Islet of Langerhans (tissue), 1 donor: ENCODE results near the gene NCKAP1.

Source experiments
- FAIRE-seq: peaks from one replicate; lab custom pipeline; 2011; peaks lifted over from hg19 to GRCh38; lab: Jason Lieb, UNC

The NCKAP1 gene

DNA sequence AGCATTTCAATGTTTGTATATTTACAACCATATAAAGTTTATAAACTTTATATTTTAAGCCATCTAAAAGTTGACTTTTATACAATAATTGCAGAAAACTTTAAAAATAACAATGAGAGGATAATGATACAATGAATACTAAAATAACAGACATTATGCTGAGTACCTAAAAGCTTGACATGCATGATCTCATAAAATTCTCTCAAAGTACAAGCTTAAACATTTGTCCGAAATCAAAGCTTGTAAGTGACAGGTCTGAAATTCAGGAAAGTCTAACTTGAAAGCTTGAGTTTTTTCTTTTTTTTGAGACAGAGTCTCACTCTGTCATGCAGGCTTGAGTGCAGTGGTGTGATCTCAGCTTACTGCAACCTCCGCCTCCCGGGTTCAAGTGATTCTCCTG lies 87.7 kb downstream of the NCKAP1 start:
- FAIRE-seq, result no peak

DNA sequence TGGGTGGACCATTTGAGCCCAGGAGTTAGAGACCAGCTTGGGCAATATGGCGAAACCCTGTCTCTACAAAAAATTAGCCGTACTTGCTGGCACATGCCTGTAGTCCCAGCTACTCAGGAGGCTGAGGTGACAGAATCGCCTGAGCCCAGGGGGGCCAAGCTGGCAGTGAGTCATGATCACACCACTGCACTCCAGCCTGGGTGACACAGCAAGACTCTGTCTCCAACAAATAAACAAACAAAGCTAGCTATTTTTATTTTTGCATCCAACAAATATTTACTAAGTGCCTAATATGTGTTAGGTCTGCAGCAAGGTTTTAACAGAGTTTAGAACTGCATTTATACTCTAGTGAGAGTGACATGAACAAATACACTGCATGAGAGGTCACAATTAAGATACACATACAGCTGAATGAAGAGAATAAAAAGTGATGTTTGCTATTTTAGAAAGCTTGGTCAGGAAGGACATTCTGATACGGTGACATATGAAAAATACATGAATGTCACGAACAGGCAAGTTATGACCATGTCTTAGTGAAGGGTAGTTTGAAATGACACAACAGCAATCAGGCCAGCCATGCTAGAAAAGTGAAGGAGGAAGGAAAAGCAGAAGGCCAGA lies 88.6 kb downstream of the NCKAP1 start:
- FAIRE-seq, result peak; percentile 79

DNA sequence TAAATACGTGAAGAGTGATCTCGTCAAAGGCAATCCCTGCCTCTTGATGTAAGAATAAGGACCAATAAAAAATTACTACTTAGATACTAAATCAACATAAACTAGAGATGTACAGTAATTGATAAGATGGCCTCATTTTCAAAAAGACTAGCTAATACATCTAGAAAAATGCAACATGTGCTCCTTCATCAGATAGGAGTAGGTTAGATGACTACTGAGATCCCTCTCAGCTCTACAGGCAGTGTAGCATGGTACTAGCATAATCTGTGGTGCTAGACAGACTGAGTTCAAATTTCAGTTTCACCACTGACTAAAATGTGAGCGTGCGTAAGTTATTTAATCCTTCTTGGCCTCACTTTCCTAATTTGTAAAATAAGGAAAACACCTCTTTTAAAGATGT lies 89.2 kb downstream of the NCKAP1 start:
- FAIRE-seq, result no peak

DNA sequence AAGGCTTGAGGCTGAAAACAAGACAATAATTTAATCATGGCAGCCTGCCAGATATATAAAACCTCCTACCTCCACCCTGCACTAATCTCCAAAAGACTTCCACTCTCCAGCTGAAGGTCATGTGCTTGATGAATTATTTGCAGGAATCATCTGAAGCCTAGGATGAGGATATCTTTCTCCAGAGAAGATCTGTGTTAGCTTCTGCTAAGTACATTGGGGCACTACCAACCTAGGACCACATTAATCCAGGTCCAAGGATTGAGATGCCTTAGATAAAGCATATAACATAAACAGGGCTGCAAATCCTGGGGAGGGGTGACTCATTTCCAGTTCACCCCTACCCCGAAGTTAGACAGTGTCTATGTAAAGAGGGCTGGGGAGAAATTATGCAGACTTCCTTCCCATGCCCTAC lies 91.3 kb downstream of the NCKAP1 start:
- FAIRE-seq, result no peak

DNA sequence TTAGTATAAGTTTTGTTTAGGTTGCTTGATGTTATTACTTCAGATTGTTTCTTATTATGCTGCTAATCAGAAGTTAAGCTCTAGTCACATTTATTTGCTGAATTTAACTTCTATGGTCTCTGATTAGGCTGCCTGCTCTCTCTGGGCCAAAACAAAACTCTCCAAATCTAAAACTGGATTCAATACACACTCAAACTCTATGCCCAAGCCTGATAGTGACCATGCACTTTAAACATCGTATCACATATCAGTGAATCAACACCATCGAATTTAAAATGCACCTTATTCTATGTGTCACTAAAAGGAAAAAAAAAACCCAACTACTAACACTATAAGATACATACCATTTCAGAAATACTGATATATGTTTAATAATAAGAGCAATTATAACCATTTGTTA lies 94.9 kb downstream of the NCKAP1 start:
- no peak for FAIRE-seq

DNA sequence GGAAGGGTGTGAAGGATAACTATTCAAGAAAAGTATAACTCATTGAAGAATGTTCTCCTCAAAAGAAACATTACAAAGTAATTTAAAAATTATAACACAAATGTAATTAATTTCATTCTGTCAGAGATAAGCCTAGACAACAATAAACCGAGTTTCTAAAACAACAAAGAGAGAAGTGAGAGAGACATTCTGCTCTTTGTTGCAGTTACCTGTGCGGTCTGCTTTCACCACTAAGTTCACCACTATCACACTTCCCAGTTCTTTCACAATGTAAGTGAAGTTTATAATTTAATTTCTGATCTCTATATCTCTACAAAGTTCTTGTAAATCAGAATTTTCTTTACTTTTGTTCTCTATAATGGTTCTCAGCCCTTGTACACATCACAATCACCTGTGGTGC lies 95.5 kb downstream of the NCKAP1 start:
- no peak for FAIRE-seq

DNA sequence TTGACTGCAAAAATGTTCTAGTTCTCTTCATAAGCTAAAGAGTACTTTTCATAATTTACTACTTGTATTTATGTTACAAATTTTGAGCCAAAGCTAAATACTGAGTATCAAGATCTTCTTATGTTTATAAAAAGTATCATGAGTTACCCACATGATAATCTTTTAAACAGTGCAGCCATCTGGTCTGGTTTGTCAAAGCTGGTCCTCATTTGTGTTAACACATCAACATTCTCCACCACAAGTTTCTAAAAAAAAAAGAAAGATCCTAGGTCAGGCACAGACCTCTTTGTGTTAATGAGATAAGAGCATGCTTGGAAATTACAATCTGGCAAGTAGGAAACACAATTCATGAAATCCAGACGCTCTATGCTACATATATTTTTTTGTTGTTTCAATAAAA lies 96.3 kb downstream of the NCKAP1 start:
- peak; percentile 82 for FAIRE-seq

DNA sequence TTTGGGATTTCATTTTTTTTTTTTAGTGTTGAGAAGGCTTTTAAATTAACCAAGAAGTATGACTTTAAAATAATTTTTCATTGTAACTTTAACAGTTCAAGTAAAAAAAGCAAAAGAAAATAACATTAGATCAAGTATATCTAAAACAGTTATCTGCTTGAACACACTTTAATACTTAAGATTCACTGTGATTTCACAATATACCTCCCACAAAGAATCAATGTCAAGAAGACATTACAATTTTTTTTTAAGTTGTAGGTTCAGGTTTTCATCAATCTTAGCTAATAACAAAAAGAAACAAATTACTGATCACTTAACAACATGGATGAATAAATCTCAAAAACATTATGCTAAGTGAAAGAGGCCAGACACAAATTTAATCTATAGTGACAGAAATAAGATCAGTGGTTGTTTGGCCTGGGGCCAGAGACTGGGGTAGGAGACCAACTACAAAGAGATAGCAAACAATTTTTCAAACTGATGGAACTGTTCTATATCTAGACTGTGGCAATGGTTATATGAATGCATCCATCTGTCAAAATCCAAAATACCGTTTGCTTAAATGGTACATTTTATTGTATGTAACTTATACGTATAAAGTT lies 97.0 kb downstream of the NCKAP1 start:
- peak; percentile 85 for FAIRE-seq

DNA sequence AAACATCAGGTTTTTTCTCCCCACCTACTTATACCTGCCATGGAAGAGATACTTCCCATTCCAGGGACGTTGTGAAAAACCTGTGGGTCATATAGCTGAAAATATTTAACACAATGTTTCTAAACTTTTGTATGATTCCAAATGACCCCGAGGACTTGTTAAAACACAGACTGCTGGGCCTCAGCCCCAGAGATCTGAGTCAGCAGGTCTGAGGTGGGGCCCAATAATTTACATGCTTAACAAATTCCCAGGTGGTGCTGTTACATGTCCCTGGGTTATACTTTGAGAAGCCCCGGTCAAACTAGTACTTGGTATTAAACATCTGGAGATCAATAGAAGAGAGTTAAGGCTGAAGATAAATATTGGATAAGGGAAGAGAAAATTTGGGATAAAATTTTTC lies 100.4 kb downstream of the NCKAP1 start:
- no peak for FAIRE-seq

DNA sequence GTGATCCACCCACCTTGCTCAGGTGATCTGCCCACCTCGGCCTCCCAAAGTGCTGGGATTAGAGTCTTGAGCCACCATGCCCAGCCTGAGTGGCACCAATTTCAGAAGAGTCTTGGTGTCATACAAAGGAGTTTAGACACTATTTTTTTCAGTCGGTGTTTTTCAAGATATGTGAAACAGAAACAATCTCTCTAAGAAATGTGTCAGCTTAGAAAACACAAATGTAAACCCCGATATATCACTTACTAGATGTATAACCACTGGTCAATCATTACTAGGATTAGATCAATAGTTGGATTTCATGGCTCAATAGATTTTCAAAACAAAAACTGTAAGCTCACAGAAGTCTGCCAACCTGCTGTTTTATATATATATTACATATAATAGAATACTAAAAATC lies 104.6 kb downstream of the NCKAP1 start:
- peak; percentile 43 for FAIRE-seq

DNA sequence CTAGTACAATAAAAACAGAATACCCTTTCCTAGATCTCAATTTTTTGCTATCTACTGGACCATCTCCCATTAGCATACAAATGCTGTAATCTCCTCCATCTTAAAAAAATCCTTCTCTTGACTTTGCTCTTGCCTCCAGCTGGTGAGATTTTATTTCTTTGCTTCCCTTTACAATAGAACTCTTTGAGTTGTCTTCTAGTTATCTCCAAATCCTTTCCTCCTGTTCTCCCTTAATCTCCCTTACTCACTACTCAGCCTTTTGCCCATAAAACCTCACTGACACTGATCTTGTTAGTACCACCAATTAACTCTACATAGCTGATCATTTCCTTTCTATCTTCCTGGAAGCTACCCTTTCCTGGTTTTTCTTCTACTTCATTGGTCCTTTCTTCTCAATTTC lies 108.3 kb downstream of the NCKAP1 start:
- FAIRE-seq, result no peak

DNA sequence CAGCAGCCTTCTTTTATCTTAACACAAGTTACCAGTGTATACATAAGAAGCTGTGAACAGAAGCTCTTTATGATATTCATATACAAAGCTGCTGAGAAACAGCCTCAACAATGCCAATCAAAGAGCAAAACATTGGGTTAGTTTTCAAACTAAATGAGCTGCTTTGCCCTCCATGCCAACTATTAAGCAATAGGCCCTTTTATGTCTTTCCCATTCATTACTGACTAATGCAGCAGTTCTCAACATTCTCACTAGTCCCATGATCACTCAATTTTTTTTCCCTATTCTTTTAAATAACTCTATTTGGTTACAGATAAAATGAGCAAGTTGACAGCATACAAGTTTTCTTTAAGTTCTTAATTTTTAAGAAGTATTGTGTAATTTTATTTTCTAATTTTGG lies 114.0 kb downstream of the NCKAP1 start:
- FAIRE-seq, result no peak

DNA sequence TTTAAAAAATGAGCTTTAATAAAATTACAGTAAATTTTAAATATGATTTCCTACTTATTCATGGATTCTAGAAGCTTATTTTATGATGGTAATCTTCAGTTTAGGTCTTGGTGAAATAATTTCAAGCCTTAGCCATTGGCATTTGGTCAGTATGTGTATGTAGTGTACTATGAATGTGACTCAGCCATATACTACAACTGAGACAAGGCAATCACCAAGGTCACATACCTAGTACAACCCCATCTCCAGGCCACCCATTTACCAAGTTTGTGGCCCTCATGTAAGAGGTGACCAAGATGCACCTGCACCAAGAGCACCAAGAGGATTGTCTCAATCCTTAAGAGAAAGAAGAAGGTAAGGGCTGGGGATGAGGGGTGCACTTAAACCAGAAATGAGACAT lies 117.0 kb downstream of the NCKAP1 start:
- no peak for FAIRE-seq

DNA sequence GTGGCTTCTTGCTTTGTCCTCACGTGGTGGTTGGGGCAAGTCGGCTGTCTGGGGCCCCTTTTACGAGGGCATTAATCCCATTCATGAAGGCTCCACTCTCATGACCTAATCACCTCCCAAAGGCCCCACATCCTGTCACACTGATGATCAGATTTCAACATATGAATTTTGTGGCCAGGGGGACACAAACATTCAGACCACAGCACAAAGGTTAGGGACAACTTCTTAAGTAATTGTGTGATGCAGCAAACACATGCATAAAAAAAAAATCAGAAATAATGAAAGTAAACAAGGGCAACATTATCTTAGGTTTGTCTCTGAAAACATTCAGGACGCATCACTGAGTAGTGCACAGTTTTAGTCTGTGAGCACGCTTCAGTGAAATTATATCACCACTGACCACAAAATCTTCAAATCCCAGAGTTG lies 117.6 kb downstream of the NCKAP1 start:
- no peak for FAIRE-seq

DNA sequence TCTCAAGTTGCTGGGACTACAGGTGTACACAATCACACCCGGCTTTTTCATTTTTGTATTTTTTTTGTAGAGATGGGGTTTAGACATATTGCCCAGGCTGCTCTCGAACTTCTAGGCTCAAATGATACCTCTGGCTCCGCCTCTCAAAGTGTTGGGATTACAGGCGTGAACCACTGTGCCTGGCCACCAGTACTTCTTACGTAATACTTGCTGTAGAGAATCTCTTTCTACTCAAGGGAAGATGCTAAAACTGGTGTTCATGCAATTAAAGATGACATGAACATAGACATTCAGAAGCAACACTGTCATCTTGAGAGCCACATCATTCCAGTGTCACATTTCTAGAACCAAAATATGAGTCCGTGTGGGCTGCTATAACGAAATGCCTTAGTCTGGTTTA lies 118.2 kb downstream of the NCKAP1 start:
- FAIRE-seq, result no peak

DNA sequence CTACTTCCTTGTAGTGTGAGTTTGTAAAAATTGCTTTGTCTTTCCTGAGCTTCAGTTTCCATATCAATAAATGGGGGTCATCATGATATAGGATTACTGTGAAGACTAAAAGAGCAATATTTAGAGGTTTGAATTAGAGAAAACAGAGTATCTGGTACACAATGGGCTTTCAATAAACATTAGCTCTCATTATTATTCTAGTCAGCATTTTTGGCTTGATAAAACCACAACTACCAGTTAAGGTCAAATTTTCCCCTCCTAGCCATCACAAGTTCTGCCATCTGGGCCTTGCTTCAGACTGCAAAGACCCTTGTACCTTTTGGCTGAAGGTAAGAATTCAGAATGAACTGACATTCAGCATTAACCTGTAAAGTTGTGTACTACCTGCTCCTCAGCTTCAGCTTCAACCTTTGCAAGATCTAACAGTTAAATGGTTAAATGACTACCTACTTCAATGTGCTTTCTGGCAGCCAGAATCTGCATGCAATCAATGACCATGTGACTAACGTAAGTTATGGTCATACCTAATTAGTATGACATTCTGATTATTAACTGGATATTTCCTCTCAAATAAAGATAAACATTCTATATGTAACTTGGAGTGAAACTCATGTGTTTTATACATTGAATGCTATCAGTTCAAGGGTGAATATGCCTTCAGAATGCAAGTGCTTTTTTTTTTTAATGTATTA lies 119.2 kb downstream of the NCKAP1 start:
- FAIRE-seq, result no peak

DNA sequence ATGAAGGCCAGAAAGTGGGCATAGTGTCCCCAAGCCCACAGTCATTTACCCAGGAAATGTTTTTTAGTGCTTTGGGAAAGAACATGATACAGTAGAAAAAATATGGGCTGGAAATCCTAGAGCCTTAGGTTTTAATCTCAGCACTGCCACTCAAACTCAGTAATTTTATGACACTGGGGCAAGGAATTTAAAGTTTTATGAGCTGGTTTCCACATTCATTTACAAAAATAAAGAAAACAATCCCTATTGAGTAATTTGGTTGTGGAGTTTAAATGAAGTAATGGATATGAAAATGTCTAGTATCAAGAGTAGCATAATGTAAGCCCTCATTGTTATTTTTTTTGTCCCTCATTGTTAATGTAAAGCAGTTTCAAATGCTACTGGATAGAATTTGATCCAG lies 120.3 kb downstream of the NCKAP1 start:
- no peak for FAIRE-seq

DNA sequence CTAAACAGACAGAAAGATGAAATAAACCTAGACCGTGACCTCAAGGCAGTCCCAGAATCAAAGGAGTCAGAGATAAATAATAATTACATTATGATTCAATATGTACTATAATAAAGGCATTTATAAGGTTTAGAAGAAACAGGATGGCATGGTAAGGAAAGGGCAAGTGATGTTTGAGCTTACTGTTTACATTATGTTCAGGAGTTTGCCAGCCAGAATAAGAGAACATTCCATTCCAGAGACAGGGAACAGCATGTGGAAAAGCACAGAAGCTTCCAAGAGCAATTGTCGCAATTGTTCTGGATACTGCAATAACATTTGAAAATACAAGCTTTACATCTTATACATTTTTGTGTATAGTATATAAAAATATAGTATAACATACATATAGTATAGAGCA lies 121.8 kb downstream of the NCKAP1 start:
- no peak for FAIRE-seq

DNA sequence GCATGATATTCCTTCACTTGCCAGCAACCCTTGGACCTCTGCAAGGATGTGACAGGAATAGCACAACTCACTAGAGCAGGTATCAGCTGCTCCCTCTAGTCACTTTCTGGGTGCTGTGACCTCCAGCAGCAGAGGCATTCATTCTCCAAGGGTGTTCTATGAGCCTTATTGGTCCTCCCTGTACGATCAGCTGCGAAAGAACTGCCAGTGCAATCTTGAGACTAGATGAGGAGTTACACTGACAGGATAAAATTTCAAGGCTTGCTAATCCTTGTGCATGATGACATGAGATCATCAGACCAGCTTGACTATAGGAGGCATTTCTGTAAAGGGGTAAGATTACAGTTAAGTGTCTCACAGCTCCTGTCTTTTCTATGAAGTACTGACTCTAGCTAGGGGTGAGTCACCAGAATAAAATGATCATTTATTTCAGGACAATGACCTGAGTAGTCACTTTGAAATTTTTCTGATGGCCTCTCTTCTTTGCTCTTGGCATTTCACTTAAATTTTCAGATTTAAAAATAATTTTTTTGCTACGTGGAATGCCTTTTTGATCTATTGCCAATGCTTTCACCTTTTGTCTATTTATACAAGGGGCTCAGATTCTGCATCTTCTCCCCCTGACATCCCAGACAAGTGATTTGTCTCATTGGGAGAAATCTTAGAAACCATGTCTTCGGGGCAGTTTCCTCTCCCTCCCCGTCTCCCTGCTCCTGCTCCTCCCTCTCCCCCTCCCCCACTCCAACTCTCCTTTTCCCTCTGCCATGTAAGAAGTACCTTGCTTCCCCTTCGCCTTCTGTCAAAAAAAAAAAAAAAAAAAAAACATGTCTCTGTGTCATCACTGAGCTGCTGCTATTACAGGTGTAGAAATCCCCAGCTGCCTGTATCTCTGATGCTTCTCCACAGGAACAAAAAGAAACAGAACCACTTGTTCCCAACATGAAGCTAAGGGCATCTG lies 122.6 kb downstream of the NCKAP1 start:
- FAIRE-seq, result no peak

DNA sequence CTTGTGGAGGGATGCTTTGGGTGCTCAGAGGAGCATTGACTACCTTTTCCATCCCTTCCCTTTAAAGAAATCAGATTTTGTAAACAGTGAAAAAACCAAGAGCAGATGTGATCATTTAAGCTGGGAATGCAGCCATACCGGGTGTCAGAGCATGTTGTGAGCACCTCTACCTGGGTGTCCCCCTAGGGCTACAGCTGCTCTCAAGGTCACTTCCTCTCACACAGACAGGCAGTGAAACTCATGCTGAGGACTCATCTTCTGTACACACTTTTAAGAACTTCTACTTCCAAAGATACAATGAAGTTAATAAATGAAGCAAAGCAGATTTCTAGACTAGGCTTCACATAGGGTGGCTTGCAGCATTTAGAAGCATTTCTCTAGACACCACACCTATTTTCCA lies 123.4 kb downstream of the NCKAP1 start:
- FAIRE-seq, result no peak

DNA sequence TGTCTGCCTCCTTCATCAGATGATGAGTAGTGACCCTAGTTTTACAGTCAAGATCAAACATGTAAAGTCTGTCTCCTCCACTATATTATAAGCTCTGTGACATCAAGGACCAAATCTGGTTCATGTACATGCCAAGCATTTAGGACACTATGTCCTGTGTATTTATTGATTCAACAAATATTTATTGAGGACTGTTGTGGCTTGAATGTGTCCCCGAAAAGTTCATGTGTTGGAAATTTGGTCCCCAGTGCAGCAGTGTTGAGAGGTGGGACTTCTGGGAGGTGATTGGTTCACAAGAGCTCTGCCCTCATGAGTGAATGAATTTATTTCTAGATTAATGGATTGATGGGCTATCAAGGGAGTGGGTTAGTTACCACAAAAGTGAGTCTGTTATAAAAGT lies 125.2 kb downstream of the NCKAP1 start:
- no peak for FAIRE-seq

DNA sequence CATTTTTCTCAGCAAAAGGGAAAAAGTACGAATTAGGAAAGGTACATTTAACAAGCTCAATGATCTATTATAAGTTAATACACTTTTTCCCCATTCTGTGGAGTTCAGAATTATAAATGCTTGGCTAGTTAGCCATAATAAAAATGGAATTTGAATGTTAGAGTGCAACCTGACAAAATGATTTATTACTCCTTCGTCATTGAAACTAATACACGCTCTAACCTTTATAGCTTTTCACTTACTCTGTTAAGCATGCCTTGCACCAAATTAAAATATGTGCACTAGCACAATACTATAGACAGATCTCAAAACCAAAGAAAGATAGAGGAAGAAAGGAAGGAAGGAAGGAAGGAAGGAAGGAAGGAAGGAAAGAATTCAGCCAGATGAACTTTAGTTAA lies 125.7 kb downstream of the NCKAP1 start:
- FAIRE-seq, result no peak
